Mesendoderm (in vitro differentiated cells): ENCODE data around the gene IRF7.

ENCODE experiments used
- DNase-seq: peaks from one replicate; pipeline ENCODE4 v3.0.0; 2013
- H2AK5ac ChIP-seq: 2 replicates; pipeline ENCODE4 v1.6.1; 2013; ENCODE audit warnings: low read length, inconsistent platforms
- H2BK120ac ChIP-seq: 2 replicates; pipeline ENCODE4 v1.6.1; 2013; ENCODE audit warnings: low read depth, mild to moderate bottlenecking, low read length, moderate library complexity, mixed read lengths
- H2BK15ac ChIP-seq: replicated peaks from 2 replicates; pipeline ENCODE4 v1.6.1; 2013; ENCODE audit warnings: low read depth, mild to moderate bottlenecking, moderate library complexity
- H2BK5ac ChIP-seq: 2 replicates; pipeline ENCODE4 v1.6.1; 2013; ENCODE audit warnings: low read length, inconsistent platforms
- H3K18ac ChIP-seq: 2 replicates; pipeline ENCODE4 v1.6.1; 2013; ENCODE audit warnings: mild to moderate bottlenecking, low read length, mixed read lengths
- H3K23ac ChIP-seq: one replicate; pipeline ENCODE4 v1.6.1; 2013; ENCODE audit warnings: low read length
- H3K27ac ChIP-seq: 2 replicates; pipeline ENCODE4 v1.5.1; 2013; ENCODE audit warnings: low read depth, mild to moderate bottlenecking, inconsistent platforms, low read length, moderate library complexity
- H3K27me3 ChIP-seq: 2 replicates; pipeline ENCODE4 v1.6.1; 2013; ENCODE audit warnings: low read length, control low read depth, mild to moderate bottlenecking, inconsistent platforms; ENCODE audit not compliant: insufficient read depth, poor library complexity
- H3K36me3 ChIP-seq: 2 replicates; pipeline ENCODE4 v1.6.1; 2013; ENCODE audit warnings: low read length, inconsistent platforms; ENCODE audit not compliant: control insufficient read depth, insufficient read depth
- H3K4ac ChIP-seq: one replicate; pipeline ENCODE4 v1.6.1; 2013; ENCODE audit warnings: low read depth, mild to moderate bottlenecking, low read length, moderate library complexity
- H3K4me1 ChIP-seq: 2 replicates; pipeline ENCODE4 v1.6.1; 2013; ENCODE audit warnings: low read depth, low read length, inconsistent platforms; ENCODE audit not compliant: control insufficient read depth
- H3K4me2 ChIP-seq: 2 replicates; pipeline ENCODE4 v1.6.1; 2013; ENCODE audit warnings: low read length
- H3K4me3 ChIP-seq: 2 replicates; pipeline ENCODE4 v1.5.1; 2013; ENCODE audit warnings: mild to moderate bottlenecking, low read length
- H3K56ac ChIP-seq: one replicate; pipeline ENCODE4 v1.6.1; 2013; ENCODE audit warnings: low read length
- H3K79me1 ChIP-seq: 2 replicates; pipeline ENCODE4 v1.6.1; 2013; ENCODE audit warnings: low read length, inconsistent platforms
- H3K79me2 ChIP-seq: 2 replicates; pipeline ENCODE4 v1.6.1; 2013; ENCODE audit warnings: mild to moderate bottlenecking, low read length; ENCODE audit not compliant: control insufficient read depth, insufficient read depth
- H3K9ac ChIP-seq: 2 replicates; pipeline ENCODE4 v1.6.1; 2013; ENCODE audit warnings: low read length, inconsistent platforms
- H4K5ac ChIP-seq: one replicate; pipeline ENCODE4 v1.6.1; 2013; ENCODE audit warnings: low read length
- H4K8ac ChIP-seq: one replicate; pipeline ENCODE4 v1.6.1; 2013; ENCODE audit warnings: low read depth, mild to moderate bottlenecking, control low read depth, low read length, moderate library complexity
- WGBS: extraction: QIAGEN DNeasy Blood & Tissue Kit; methylation state at CpG from one replicate; pipeline ENCODE4 v1.1.7; 2013; ENCODE audit warnings: low lambda C conversion rate, missing lambda C conversion rate; ENCODE audit not compliant: insufficient coverage; ENCODE audit errors: extremely low coverage; 5-methylcytosine and 5-hydroxymethylcytosine counted together

The IRF7 gene

GRCh38 chr11:620935-621814 lies 5.4 kb upstream of the IRF7 start:
- Histone ChIP-seq H3K36me3 (no peaks in the 10 kb centered on the region), H3K79me2 (no peaks in the 10 kb centered on the region), H3K4me1 (no peaks in the 10 kb centered on the region), H3K27ac (no peak overlapping the region), H3K18ac (no peak overlapping the region), H3K79me1 (no peaks in the 10 kb centered on the region), H3K4me3 (no peak overlapping the region), H3K56ac (no peak overlapping the region), H4K8ac (no peak overlapping the region), H2AK5ac (no peak overlapping the region), H2BK15ac (no peak overlapping the region), H3K27me3 (no peaks in the 10 kb centered on the region), H3K9ac (no peak overlapping the region), H4K5ac (no peak overlapping the region), H3K4ac (no peak overlapping the region), H2BK5ac (no peak overlapping the region), H2BK120ac (no peak overlapping the region), H3K4me2 (no peak overlapping the region), H3K23ac (no peak overlapping the region)
- WGBS: no CpG with 5 or more reads among the region's 45 CpGs
- DNase-seq: no peak

GRCh38 chr11:620201-620600 lies 4.5 kb upstream of the IRF7 start:
- Histone ChIP-seq H3K27ac (no peak overlapping the region), H3K23ac (no peak overlapping the region), H3K9ac (no peak overlapping the region), H2BK5ac (no peak overlapping the region), H3K4me1 (no peaks in the 10 kb centered on the region), H3K79me1 (no peaks in the 10 kb centered on the region), H3K56ac (no peak overlapping the region), H3K27me3 (no peaks in the 10 kb centered on the region), H3K18ac (no peak overlapping the region), H4K5ac (no peak overlapping the region), H4K8ac (no peak overlapping the region), H3K79me2 (no peaks in the 10 kb centered on the region), H2BK120ac (no peak overlapping the region), H2AK5ac (no peak overlapping the region), H3K4me3 (no peak overlapping the region), H3K4me2 (no peak overlapping the region), H3K36me3 (no peaks in the 10 kb centered on the region), H3K4ac (no peak overlapping the region), H2BK15ac (no peak overlapping the region)
- no peak for DNase-seq
- no CpG with 5 or more reads among the region's 13 CpGs for WGBS

DNA sequence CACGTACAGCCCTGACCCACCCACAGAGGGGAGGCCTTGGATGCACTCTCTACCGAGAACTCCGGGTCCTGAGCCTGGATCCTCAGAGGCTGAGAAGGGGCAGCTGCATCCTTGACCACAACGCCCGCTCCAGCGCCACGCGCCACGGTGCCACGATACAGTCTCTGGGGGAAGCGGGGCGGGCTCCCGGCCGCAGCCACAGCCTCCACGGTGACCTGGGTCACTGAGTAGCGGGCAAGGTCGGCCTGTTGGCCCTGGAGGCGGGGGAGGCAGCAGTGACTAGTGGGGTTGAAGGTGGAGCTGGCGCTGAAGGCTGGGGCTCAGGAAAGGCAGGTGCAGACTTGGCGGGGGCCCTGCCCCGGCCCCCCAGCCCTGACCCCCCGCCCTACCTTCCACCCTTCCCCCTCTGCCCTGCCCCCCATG lies 3.9 kb upstream of the IRF7 start:
- Histone ChIP-seq H2BK5ac (no peak overlapping the region), H3K27me3 (no peaks in the 10 kb centered on the region), H3K18ac (no peak overlapping the region), H2BK15ac (no peak overlapping the region), H3K79me1 (no peaks in the 10 kb centered on the region), H4K8ac (no peak overlapping the region), H3K4ac (no peak overlapping the region), H4K5ac (no peak overlapping the region), H3K36me3 (no peaks in the 10 kb centered on the region), H3K4me1 (no peaks in the 10 kb centered on the region), H3K4me2 (no peak overlapping the region), H3K9ac (no peak overlapping the region), H2AK5ac (no peak overlapping the region), H2BK120ac (no peak overlapping the region), H3K79me2 (no peaks in the 10 kb centered on the region), H3K56ac (no peak overlapping the region), H3K4me3 (no peak overlapping the region), H3K27ac (no peak overlapping the region), H3K23ac (no peak overlapping the region)
- WGBS: no CpG with 5 or more reads among the region's 22 CpGs
- no peak for DNase-seq

GRCh38 chr11:618856-619627 lies 3.3 kb upstream of the IRF7 start:
- H3K56ac ChIP-seq: no peak overlapping the region
- H3K4me1 ChIP-seq: no peaks in the 10 kb centered on the region
- no peak for DNase-seq
- H3K27ac ChIP-seq: no peak overlapping the region
- no peak overlapping the region for H3K18ac ChIP-seq
- H3K23ac ChIP-seq: no peak overlapping the region
- no peaks in the 10 kb centered on the region for H3K27me3 ChIP-seq
- H3K9ac ChIP-seq: no peak overlapping the region
- no peak overlapping the region for H3K4me3 ChIP-seq
- H2BK5ac ChIP-seq: no peak overlapping the region
- no peaks in the 10 kb centered on the region for H3K79me2 ChIP-seq
- peaks cover under 1% of the 10 kb centered on the region for H3K79me1 ChIP-seq
- no peak overlapping the region for H4K5ac ChIP-seq
- H2AK5ac ChIP-seq: no peak overlapping the region
- H3K36me3 ChIP-seq: no peaks in the 10 kb centered on the region
- H4K8ac ChIP-seq: no peak overlapping the region
- no CpG with 5 or more reads among the region's 24 CpGs for WGBS
- H2BK120ac ChIP-seq: no peak overlapping the region
- H3K4me2 ChIP-seq: no peak overlapping the region
- H2BK15ac ChIP-seq: no peak overlapping the region
- no peak overlapping the region for H3K4ac ChIP-seq

GRCh38 chr11:617912-618682 lies 2.3 kb upstream of the IRF7 start:
- Histone ChIP-seq H4K5ac (no peak overlapping the region), H3K56ac (no peak overlapping the region), H2BK15ac (no peak overlapping the region), H2BK120ac (no peak overlapping the region), H3K36me3 (no peaks in the 10 kb centered on the region), H3K4me2 (no peak overlapping the region), H3K18ac (no peak overlapping the region), H3K79me1 (peaks cover 2% of the 10 kb centered on the region), H2AK5ac (no peak overlapping the region), H3K27ac (no peak overlapping the region), H4K8ac (no peak overlapping the region), H3K9ac (no peak overlapping the region), H3K4ac (no peak overlapping the region), H3K4me3 (no peak overlapping the region), H3K4me1 (no peaks in the 10 kb centered on the region), H3K27me3 (no peaks in the 10 kb centered on the region), H2BK5ac (no peak overlapping the region), H3K23ac (no peak overlapping the region), H3K79me2 (no peaks in the 10 kb centered on the region)
- DNase-seq: no peak
- no CpG with 5 or more reads among the region's 25 CpGs for WGBS
